ENCODE results near the gene WDR81. TPM values are rescaled to one million over a fixed set of nuclear protein-coding genes. Genes with fewer than 3 reads are reported as not detected.

Gene WDR81
- total RNA-seq, 1 donor from 2014 or later, result 35.5 TPM

DNA sequence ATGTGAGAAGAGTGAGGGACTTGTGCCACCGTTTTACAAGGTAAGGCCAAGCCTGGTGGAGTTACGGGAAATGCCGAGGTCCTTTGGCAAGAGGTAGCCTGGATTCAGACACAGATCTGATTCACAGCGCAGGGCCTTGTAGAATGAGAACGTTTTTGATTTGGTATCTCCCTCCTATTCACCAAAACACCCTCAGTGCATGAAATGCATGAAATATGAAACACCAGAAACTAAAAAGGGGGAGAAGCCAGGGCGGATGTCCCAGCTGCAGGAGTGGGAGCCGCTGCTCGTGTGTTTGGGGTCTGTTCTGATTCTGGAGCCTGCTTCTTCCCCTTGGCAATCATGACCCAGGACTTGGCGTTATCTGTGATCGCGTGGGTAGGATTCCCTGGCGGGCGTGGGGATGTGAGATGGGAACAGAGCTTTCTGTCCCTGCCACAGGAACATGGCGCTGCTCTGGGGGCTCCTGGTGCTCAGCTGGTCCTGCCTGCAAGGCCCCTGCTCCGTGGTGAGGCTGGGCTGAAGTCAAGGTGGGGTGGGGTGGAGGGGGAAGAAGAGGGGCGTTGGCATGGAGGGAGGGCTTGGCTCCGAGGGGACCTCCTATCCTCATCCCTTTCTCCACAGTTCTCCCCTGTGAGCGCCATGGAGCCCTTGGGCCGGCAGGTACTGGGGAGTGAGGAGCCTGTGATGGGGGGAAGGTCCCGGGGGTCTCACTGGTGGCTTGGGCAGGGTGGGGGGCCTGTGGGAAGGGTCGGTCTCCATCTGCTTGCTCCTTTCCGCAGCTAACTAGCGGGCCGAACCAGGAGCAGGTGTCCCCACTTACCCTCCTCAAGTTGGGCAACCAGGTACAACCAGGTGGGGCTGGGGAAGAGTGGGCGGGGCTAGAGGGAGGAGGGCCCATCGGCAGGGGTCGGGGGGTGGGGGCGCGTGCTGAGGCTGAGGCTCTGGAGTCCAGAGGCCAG lies 20.3 kb downstream of the WDR81 start:
- TF ChIP-seq CTCF (IDR thresholded peaks at IDR 0.05; ENCODE audit: insufficient read depth, low read length, poor library complexity, severe bottlenecking), result no peak
- H3K36me3 ChIP-seq (ENCODE audit: control insufficient read depth, insufficient read depth, low read length), result no peaks in the 10 kb centered on the region
- DNase-seq (ENCODE audit: low read depth), result no peak
- H3K27me3 ChIP-seq (ENCODE audit: control insufficient read depth, insufficient read depth, low read length), result no peaks in the 10 kb centered on the region
- H3K4me3 ChIP-seq (ENCODE audit: low read depth, low read length), result no peak overlapping the region

DNA sequence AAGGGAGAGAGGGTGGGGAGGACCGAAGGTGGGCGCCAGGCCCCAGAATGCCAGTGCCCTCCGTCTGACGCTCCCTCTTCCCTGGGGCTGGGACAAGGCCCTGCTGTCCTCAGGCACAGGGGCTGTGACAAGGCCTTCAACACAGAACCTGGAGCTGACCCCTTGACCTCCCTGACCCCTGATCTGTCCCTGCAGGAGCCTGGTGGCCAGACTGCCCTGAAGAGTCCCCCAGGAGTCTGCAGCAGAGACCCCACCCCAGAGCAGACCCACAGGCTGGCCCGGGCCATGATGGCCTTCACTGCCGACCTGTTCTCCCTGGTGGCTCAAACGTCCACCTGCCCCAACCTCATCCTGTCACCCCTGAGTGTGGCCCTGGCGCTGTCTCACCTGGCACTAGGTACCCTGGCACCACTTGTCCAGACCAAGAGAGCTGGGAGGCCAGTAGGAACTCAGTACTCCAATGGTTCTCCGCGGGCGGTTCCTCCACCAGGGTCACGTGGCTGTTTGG lies 21.1 kb downstream of the WDR81 start:
- TF ChIP-seq CTCF (IDR thresholded peaks at IDR 0.05; ENCODE audit: insufficient read depth, low read length, poor library complexity, severe bottlenecking), result no peak
- no peaks in the 10 kb centered on the region for H3K27me3 ChIP-seq (ENCODE audit: control insufficient read depth, insufficient read depth, low read length)
- DNase-seq (ENCODE audit: low read depth), result no peak
- no peak overlapping the region for H3K4me3 ChIP-seq (ENCODE audit: low read depth, low read length)
- no peaks in the 10 kb centered on the region for H3K36me3 ChIP-seq (ENCODE audit: control insufficient read depth, insufficient read depth, low read length)

DNA sequence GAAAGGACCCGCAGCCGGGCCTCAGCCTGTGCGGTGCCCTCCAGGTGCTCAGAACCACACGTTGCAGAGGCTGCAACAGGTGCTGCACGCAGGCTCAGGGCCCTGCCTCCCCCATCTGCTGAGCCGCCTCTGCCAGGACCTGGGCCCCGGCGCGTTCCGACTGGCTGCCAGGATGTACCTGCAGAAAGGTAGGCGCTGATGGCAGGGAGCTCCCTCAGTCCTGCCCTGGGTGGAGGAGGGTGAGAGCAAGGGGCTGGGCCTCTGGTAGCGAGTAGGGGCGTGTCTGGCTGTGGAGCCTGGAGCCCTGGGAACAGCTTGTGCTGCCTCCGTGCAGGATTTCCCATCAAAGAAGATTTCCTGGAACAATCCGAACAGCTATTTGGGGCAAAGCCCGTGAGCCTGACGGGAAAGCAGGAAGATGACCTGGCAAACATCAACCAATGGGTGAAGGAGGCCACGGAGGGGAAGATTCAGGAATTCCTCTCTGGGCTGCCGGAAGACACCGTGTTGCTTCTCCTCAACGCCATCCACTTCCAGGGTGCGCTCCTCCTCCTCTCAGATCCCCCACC lies 22.6 kb downstream of the WDR81 start:
- TF ChIP-seq CTCF (IDR thresholded peaks at IDR 0.05; ENCODE audit: insufficient read depth, low read length, poor library complexity, severe bottlenecking), result no peak
- Histone ChIP-seq H3K36me3 (ENCODE audit: control insufficient read depth, insufficient read depth, low read length) (no peaks in the 10 kb centered on the region), H3K27me3 (ENCODE audit: control insufficient read depth, insufficient read depth, low read length) (no peaks in the 10 kb centered on the region), H3K4me3 (ENCODE audit: low read depth, low read length) (no peak overlapping the region)
- DNase-seq (ENCODE audit: low read depth), result no peak

DNA sequence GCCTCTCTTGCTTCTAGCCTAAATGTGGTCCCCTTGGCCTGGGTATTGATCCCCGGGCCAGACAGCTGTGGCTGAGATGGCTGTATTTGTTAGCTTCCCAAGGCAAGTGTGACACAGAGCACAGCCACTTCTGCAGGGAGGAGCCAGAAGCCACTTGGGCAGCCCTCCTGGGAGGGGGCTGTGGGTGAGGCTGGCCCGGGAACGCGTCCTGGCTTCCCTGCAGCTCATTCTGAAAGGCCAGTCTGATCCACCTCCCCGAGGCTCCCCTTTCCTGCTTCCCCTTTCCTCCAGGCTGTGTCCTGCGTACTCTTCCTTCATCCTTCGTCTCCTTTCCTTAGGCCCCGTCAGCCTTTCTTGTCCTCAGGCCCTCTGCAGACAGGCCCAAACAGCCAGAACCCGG lies 26.1 kb downstream of the WDR81 start:
- TF ChIP-seq CTCF (IDR thresholded peaks at IDR 0.05; ENCODE audit: insufficient read depth, low read length, poor library complexity, severe bottlenecking), result no peak
- no peak overlapping the region for H3K4me3 ChIP-seq (ENCODE audit: low read depth, low read length)
- DNase-seq (ENCODE audit: low read depth), result no peak
- H3K36me3 ChIP-seq (ENCODE audit: control insufficient read depth, insufficient read depth, low read length), result no peaks in the 10 kb centered on the region
- H3K27me3 ChIP-seq (ENCODE audit: control insufficient read depth, insufficient read depth, low read length), result no peaks in the 10 kb centered on the region

DNA sequence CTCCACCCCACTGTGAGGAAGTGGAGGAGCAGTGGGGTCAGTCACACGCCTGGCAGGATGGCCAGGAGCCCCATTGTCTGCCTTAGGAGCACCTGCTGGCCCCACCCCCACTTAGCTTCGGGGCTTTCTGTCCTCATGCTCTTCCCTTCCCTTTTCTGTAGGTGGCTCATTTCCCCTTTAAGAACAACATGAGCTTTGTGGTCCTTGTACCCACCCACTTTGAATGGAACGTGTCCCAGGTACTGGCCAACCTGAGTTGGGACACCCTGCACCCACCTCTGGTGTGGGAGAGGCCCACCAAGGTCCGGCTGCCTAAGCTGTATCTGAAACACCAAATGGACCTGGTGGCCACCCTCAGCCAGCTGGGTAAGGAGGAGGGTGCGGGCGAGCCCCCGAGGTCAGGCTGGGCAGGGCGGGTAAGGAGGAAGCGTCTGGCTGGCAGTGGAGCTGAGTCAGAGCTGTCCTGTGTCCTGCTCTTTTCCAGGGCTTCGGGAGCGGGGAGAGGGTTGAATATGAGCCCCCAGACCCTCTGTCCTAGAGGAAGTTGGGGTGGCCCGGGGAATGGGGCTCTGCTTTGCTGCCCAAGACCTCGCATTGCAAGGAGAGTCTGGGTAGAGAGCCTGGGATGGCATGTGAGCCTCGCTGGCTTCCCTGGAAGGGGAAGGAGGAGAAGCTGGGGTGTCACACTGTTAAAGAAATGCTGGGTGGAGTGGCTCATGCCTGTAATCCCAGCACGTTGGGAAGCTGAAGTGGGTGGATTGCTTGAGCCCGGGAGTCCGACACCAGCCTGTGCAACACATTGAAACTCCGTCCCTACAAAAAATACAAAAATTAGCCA lies 28.1 kb downstream of the WDR81 start:
- no peak overlapping the region for H3K4me3 ChIP-seq (ENCODE audit: low read depth, low read length)
- no peak for TF ChIP-seq CTCF (IDR thresholded peaks at IDR 0.05; ENCODE audit: insufficient read depth, low read length, poor library complexity, severe bottlenecking)
- H3K36me3 ChIP-seq (ENCODE audit: control insufficient read depth, insufficient read depth, low read length), result no peaks in the 10 kb centered on the region
- no peak for DNase-seq (ENCODE audit: low read depth)
- H3K27me3 ChIP-seq (ENCODE audit: control insufficient read depth, insufficient read depth, low read length), result no peaks in the 10 kb centered on the region

All from kidney epithelial cell (primary cell).